ENCODE data around the gene SMYD2. TPM values are rescaled to one million over a fixed set of nuclear protein-coding genes. Genes with fewer than 3 reads are reported as not detected.

Gene SMYD2
- total RNA-seq, 1 experiment from 2014 or later, result 6.4 TPM

- H3K27me3 Mint-ChIP-seq (ENCODE audit: low read depth), result no peaks in the 10 kb centered on the region
- no peak overlapping the region for H3K4me3 Mint-ChIP-seq
- no peak for ATAC-seq
- POLR2A ChIA-PET, result interaction anchor here (1.0 kb wide), 1 partner anchor 18 kb away, joined by 3 read pairs; no protein-coding TSS in a partner anchor
- no peak overlapping the region for H3K27ac Mint-ChIP-seq
- TF ChIP-seq GTF2I (CRISPR knock-in tag; conservative IDR thresholded peaks at IDR 0.05) (no peak), USF1 (CRISPR knock-in tag; IDR thresholded peaks at IDR 0.05) (no peak), JAZF1 (CRISPR knock-in tag; IDR thresholded peaks at IDR 0.05) (no peak), NR2C2 (CRISPR knock-in tag; IDR thresholded peaks at IDR 0.05) (no peak), SOX15 (CRISPR knock-in tag; IDR thresholded peaks at IDR 0.05) (no peak), PREB (CRISPR knock-in tag; IDR thresholded peaks at IDR 0.05; ENCODE audit: borderline replicate concordance) (no peak), ATF6 (CRISPR knock-in tag; IDR thresholded peaks at IDR 0.05) (no peak), RELA (CRISPR knock-in tag; IDR thresholded peaks at IDR 0.05; ENCODE audit: borderline replicate concordance) (no peak), CREM (CRISPR knock-in tag; IDR thresholded peaks at IDR 0.05) (no peak), ATF2 (CRISPR knock-in tag; IDR thresholded peaks at IDR 0.05; ENCODE audit: borderline replicate concordance, low read depth) (no peak), E2F5 (CRISPR knock-in tag; IDR thresholded peaks at IDR 0.05) (no peak), ATF3 (CRISPR knock-in tag; conservative IDR thresholded peaks at IDR 0.05) (no peak), IRF1 (CRISPR knock-in tag; IDR thresholded peaks at IDR 0.05) (no peak), ZNF423 (CRISPR knock-in tag; IDR thresholded peaks at IDR 0.05) (no peak), SMAD3 (CRISPR knock-in tag; IDR thresholded peaks at IDR 0.05; ENCODE audit: borderline replicate concordance) (no peak), ARID4B (CRISPR knock-in tag; IDR thresholded peaks at IDR 0.05; ENCODE audit: borderline replicate concordance) (no peak)
- peaks cover 42% of the 10 kb centered on the region for H3K4me1 Mint-ChIP-seq
- H3K36me3 Mint-ChIP-seq, result no peaks in the 10 kb centered on the region
- no peak for DNase-seq (ENCODE audit: low spot score)
- H3K9me3 Mint-ChIP-seq, result no peaks in the 10 kb centered on the region
- CTCF ChIA-PET, result interaction anchor here (2.3 kb wide), 1 partner anchor 14 kb away, joined by 8 read pairs; no protein-coding TSS in a partner anchor
Observed at GRCh38 chr1:214335567-214335966, 54.6 kb downstream of the SMYD2 start.
